Measurements from ENCODE around the gene ZNF300.

ZNF300 gene

GRCh38 chr5:150904479-150905311 is at the start of gene ZNF300:
TSS of gene ZNF300 (minus strand) at chr5:150904980. CDS start at chr5:150903155, 1,825 bp downstream.
- H3K9me3 Mint-ChIP-seq: peaks cover 49% of the 10 kb centered on the region
- H3K4me3 Mint-ChIP-seq: peak within 1 kb of the TSS; percentile 92 to 98 (median 97)
- no peak for TF ChIP-seq CTCF (IDR thresholded peaks at IDR 0.05; ENCODE audit: unreplicated experiment in 3 of 3)
- peak within 1 kb of the TSS; percentile 98 to 99 (median 99) for H3K27ac Mint-ChIP-seq
- peaks cover 54% of the 10 kb centered on the region for H3K36me3 Mint-ChIP-seq (ENCODE audit: low read depth)
- H3K27me3 Mint-ChIP-seq (ENCODE audit: low read depth): no peaks in the 10 kb centered on the region
- peaks cover 13% of the 10 kb centered on the region for H3K4me1 Mint-ChIP-seq

GRCh38 chr5:150948539-150948938 is 43.8 kb upstream of the ZNF300 start:
- peaks cover 70% of the 10 kb centered on the region for H3K9me3 Mint-ChIP-seq
- H3K36me3 Mint-ChIP-seq (ENCODE audit: low read depth): no peaks in the 10 kb centered on the region
- H3K27me3 Mint-ChIP-seq (ENCODE audit: low read depth): no peaks in the 10 kb centered on the region
- TF ChIP-seq CTCF (IDR thresholded peaks at IDR 0.05; ENCODE audit: unreplicated experiment in 3 of 3): no peak
- no peaks in the 10 kb centered on the region for H3K4me1 Mint-ChIP-seq
- no peak overlapping the region for H3K27ac Mint-ChIP-seq
- no peak overlapping the region for H3K4me3 Mint-ChIP-seq

GRCh38 chr5:150946351-150946905 is 41.6 kb upstream of the ZNF300 start:
- Mint-ChIP-seq H3K9me3 (peaks cover 68% of the 10 kb centered on the region), H3K36me3 (ENCODE audit: low read depth) (no peaks in the 10 kb centered on the region)

GRCh38 chr5:150945947-150946346 is 41.2 kb upstream of the ZNF300 start:
- Mint-ChIP-seq H3K4me3 (no peak overlapping the region), H3K4me1 (no peaks in the 10 kb centered on the region), H3K36me3 (ENCODE audit: low read depth) (no peaks in the 10 kb centered on the region), H3K27ac (no peak overlapping the region), H3K9me3 (peaks cover 70% of the 10 kb centered on the region), H3K27me3 (ENCODE audit: low read depth) (no peaks in the 10 kb centered on the region)
- no peak for TF ChIP-seq CTCF (IDR thresholded peaks at IDR 0.05; ENCODE audit: unreplicated experiment in 3 of 3)

More at GRCh38 chr5:150946351-150946905, 41.6 kb upstream of the ZNF300 start:
- Mint-ChIP-seq H3K4me3 (no peak overlapping the region), H3K27ac (no peak overlapping the region), H3K4me1 (no peaks in the 10 kb centered on the region), H3K27me3 (ENCODE audit: low read depth) (no peaks in the 10 kb centered on the region)
- no peak for TF ChIP-seq CTCF (IDR thresholded peaks at IDR 0.05; ENCODE audit: unreplicated experiment in 3 of 3)

- H3K4me1 Mint-ChIP-seq: no peaks in the 10 kb centered on the region
- no peaks in the 10 kb centered on the region for H3K36me3 Mint-ChIP-seq (ENCODE audit: low read depth)
- peaks cover 66% of the 10 kb centered on the region for H3K9me3 Mint-ChIP-seq
- no peaks in the 10 kb centered on the region for H3K27me3 Mint-ChIP-seq (ENCODE audit: low read depth)
- H3K27ac Mint-ChIP-seq: no peak overlapping the region
- no peak overlapping the region for H3K4me3 Mint-ChIP-seq
- no peak for TF ChIP-seq CTCF (IDR thresholded peaks at IDR 0.05; ENCODE audit: unreplicated experiment in 3 of 3)
Observed at GRCh38 chr5:150945486-150945885, 40.7 kb upstream of the ZNF300 start.
